Astrocyte (in vitro differentiated cells and primary cell): ENCODE data around the gene PUM2. TPM values are rescaled to one million over a fixed set of nuclear protein-coding genes. Genes with fewer than 3 reads are reported as not detected.
A peak's percentile ranks its signal among the peaks of the same experiment; 100 is the strongest.

Experiments used
- DNase-seq: peaks from one replicate; pipeline ENCODE4 v3.0.0-alpha.2; 2010; ENCODE audit warnings: low read depth
- FAIRE-seq: peaks from 2 replicates; lab custom pipeline; 2011; peaks lifted over from hg19 to GRCh38; lab: Jason Lieb, UNC
- H2AFZ ChIP-seq: 2 replicates; pipeline ENCODE4 v1.6.0; 2012; ENCODE audit warnings: low read depth, low read length, inconsistent platforms
- H3K27ac ChIP-seq: 2 replicates; pipeline ENCODE4 v1.5.1; 2011; ENCODE audit warnings: low read depth, low read length, inconsistent platforms
- H3K27me3 ChIP-seq: 2 replicates; pipeline ENCODE4 v1.6.0; 2011; ENCODE audit warnings: low read length, inconsistent platforms; ENCODE audit not compliant: insufficient read depth
- H3K36me3 ChIP-seq: 2 replicates; pipeline ENCODE4 v1.5.1; 2011; ENCODE audit warnings: low read length, inconsistent platforms; ENCODE audit not compliant: insufficient read depth
- H3K4me1 ChIP-seq: 2 replicates; pipeline ENCODE4 v1.5.1; 2011; ENCODE audit warnings: low read length, inconsistent platforms; ENCODE audit not compliant: insufficient read depth
- H3K4me2 ChIP-seq: 2 replicates; pipeline ENCODE4 v1.6.0; 2012; ENCODE audit warnings: low read length, inconsistent platforms
- H3K4me3 ChIP-seq: 2 replicates; pipeline ENCODE4 v1.5.1; 2011; ENCODE audit warnings: low read depth, mild to moderate bottlenecking, low read length, inconsistent platforms; ENCODE audit not compliant: insufficient read depth
- H3K79me2 ChIP-seq: 2 replicates; pipeline ENCODE4 v1.6.0; 2012; ENCODE audit warnings: mild to moderate bottlenecking, low read length, inconsistent platforms; ENCODE audit not compliant: insufficient read depth
- H3K9ac ChIP-seq: 2 replicates; pipeline ENCODE4 v1.6.0; 2012; ENCODE audit warnings: mild to moderate bottlenecking, low read length, inconsistent platforms
- H3K9me3 ChIP-seq: 2 replicates; pipeline ENCODE4 v1.5.1; 2012; ENCODE audit warnings: low read depth, mild to moderate bottlenecking, low read length, inconsistent platforms; ENCODE audit not compliant: insufficient read depth
- H4K20me1 ChIP-seq: 2 replicates; pipeline ENCODE4 v1.6.0; 2012; ENCODE audit warnings: low read length, inconsistent platforms; ENCODE audit not compliant: insufficient read depth
- H3K27ac Mint-ChIP-seq: one replicate; pipeline ENCODE4 v1.8.0; 2021; ENCODE audit warnings: mild to moderate bottlenecking, mixed read lengths; ENCODE audit not compliant: unreplicated experiment
- H3K27me3 Mint-ChIP-seq: one replicate; pipeline ENCODE4 v1.8.0; 2021; ENCODE audit warnings: low read depth, mixed read lengths; ENCODE audit not compliant: unreplicated experiment
- H3K36me3 Mint-ChIP-seq: one replicate; pipeline ENCODE4 v1.8.0; 2021; ENCODE audit warnings: low read depth, mixed read lengths; ENCODE audit not compliant: unreplicated experiment
- H3K4me1 Mint-ChIP-seq: one replicate; pipeline ENCODE4 v1.8.0; 2021; ENCODE audit warnings: low read depth, mixed read lengths; ENCODE audit not compliant: unreplicated experiment
- H3K4me3 Mint-ChIP-seq: one replicate; pipeline ENCODE4 v1.8.0; 2021; ENCODE audit warnings: mild to moderate bottlenecking, moderate library complexity, mixed read lengths; ENCODE audit not compliant: unreplicated experiment
- H3K9me3 Mint-ChIP-seq: one replicate; pipeline ENCODE4 v1.8.0; 2021; ENCODE audit warnings: mild to moderate bottlenecking, mixed read lengths; ENCODE audit not compliant: unreplicated experiment
- EZH2 ChIP-seq: IDR thresholded peaks from 2 replicates; pipeline ENCODE4 v1.6.1; 2012; ENCODE audit warnings: mild to moderate bottlenecking, low read length, inconsistent platforms; ENCODE audit not compliant: insufficient read depth
- total RNA-seq: library from RNA; stranded (reverse); gene quantifications from 2 replicates; pipeline ENCODE4 v1.2.1, GENCODE V29; 2021
- TF ChIP-seq, protein P1 (sequence below): IDR thresholded peaks from 2 replicates; pipeline ENCODE4 v1.5.1; 2011; ENCODE audit warnings: low read depth, mild to moderate bottlenecking, inconsistent platforms, low read length, moderate library complexity; ENCODE audit not compliant: insufficient read depth

PUM2 gene
- total RNA-seq, 1 donor from 2014 or later, result 69.4 TPM

DNA sequence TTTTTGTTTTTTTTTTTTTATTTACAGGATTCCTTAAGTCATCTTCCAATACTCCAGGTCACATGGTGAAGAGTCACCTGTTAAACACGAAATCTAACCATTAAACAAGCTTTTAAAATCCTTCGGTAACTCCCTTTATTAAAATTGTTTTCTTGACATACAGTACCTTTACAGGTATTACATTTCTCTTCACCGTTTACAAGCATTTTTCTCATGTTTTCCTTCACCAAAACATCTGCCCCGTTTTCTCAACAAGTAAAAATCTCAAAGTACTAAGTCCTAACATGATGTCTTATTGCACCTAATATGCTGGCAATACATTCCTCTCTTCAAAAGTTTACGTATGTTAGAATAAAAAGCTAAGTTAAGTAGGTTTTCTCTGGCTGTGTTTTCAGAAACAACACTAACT lies 1.1 kb downstream of the PUM2 start:
- Histone ChIP-seq H3K27me3 (no peaks in the 10 kb centered on the region), H3K4me2 (peak overlapping the region; percentile 86), H4K20me1 (peaks cover 55% of the 10 kb centered on the region), H3K9ac (peak overlapping the region; percentile 89), H3K79me2 (peaks cover 60% of the 10 kb centered on the region), H3K36me3 (no peaks in the 10 kb centered on the region), H3K4me1 (peaks cover 16% of the 10 kb centered on the region), H2AFZ (no peak overlapping the region), H3K4me3 (peak overlapping the region; percentile 92), H3K9me3 (no peaks in the 10 kb centered on the region), H3K27ac (peak overlapping the region; percentile 95)
- TF ChIP-seq, protein P1, sequence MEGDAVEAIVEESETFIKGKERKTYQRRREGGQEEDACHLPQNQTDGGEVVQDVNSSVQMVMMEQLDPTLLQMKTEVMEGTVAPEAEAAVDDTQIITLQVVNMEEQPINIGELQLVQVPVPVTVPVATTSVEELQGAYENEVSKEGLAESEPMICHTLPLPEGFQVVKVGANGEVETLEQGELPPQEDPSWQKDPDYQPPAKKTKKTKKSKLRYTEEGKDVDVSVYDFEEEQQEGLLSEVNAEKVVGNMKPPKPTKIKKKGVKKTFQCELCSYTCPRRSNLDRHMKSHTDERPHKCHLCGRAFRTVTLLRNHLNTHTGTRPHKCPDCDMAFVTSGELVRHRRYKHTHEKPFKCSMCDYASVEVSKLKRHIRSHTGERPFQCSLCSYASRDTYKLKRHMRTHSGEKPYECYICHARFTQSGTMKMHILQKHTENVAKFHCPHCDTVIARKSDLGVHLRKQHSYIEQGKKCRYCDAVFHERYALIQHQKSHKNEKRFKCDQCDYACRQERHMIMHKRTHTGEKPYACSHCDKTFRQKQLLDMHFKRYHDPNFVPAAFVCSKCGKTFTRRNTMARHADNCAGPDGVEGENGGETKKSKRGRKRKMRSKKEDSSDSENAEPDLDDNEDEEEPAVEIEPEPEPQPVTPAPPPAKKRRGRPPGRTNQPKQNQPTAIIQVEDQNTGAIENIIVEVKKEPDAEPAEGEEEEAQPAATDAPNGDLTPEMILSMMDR, result no peak
- TF ChIP-seq EZH2, result no peak
- FAIRE-seq (no peak), DNase-seq (no peak)
- Mint-ChIP-seq H3K27me3 (no peaks in the 10 kb centered on the region), H3K36me3 (peaks cover 5% of the 10 kb centered on the region), H3K4me1 (peaks cover 19% of the 10 kb centered on the region), H3K9me3 (no peaks in the 10 kb centered on the region), H3K4me3 (peak overlapping the region; percentile 98), H3K27ac (peak overlapping the region; percentile 73)

DNA sequence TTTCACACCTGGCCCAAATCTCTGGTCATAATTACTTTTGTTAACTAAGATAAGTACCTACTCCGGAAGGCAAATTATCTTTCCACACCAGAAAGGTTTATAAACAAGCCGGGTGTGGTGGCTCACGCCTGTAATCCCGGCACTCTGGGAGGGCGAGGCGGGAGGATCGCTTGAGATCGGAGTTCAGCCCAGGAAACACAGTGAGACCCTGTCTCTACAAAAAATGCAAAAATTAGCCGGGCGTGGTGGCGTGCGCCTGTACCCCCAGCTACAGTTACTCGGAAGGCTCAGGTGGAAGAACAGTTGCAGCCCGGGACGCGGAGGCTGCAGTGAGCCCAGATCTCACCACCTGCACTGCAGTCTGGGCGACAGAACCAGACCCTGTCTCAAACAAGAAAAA lies 2.1 kb downstream of the PUM2 start:
- H2AFZ ChIP-seq, result no peak overlapping the region
- no peaks in the 10 kb centered on the region for H3K36me3 ChIP-seq
- peak overlapping the region; percentile 92 for H3K4me3 ChIP-seq
- Mint-ChIP-seq H3K4me1 (peaks cover 19% of the 10 kb centered on the region), H3K27me3 (no peaks in the 10 kb centered on the region), H3K27ac (peak overlapping the region; percentile 87), H3K9me3 (no peaks in the 10 kb centered on the region), H3K36me3 (peaks cover 5% of the 10 kb centered on the region), H3K4me3 (peak overlapping the region; percentile 98)
- H3K27ac ChIP-seq, result no peak overlapping the region
- H3K9ac ChIP-seq, result peak overlapping the region; percentile 89
- H3K9me3 ChIP-seq, result no peaks in the 10 kb centered on the region
- peaks cover 69% of the 10 kb centered on the region for H3K79me2 ChIP-seq
- peaks cover 16% of the 10 kb centered on the region for H3K4me1 ChIP-seq
- no peaks in the 10 kb centered on the region for H3K27me3 ChIP-seq
- DNase-seq (no peak), FAIRE-seq (no peak)
- peak overlapping the region; percentile 86 for H3K4me2 ChIP-seq
- H4K20me1 ChIP-seq, result peaks cover 65% of the 10 kb centered on the region
- TF ChIP-seq EZH2, result no peak

DNA sequence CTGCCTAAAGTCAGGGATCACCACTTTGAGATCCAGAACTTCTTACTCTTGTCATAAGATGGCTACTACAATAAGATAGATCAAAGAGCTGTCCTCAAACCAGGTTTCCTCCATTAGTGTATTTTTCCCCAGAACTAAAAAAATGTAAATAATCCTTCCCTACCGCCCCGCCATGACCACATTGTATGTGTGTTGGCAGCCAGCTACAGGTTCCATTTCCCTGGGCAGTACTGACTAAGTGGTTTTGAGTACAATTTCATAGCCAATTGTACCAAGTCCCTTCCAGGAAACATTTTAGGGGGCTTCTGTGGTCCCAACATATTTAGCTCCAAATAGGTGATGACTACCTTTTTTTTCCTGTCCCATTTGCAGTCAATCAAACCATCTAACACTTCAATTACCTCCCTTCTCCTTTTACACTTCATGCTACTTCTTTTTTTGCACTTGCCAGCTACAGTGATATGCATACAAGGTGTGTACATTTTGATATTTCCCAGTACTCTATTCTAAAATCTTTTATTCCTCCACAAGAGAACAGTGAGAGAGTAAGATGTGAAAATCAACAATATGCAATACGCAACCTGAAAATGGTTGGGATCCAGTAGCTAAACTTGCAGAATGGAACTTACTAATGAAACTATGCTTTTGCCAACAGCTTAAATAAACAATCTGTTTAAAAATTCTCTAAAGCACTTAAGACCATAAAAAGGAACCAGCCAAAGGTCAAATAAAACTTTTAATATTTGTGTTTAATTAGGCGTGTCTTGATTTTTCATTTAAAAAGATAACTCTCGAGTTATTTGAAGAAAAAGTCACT lies 3.9 kb downstream of the PUM2 start:
- no peak for FAIRE-seq
- no peak overlapping the region for H3K27ac ChIP-seq
- H3K9me3 ChIP-seq, result no peaks in the 10 kb centered on the region
- peaks cover 16% of the 10 kb centered on the region for H3K4me1 ChIP-seq
- peak overlapping the region; percentile 2 for H3K4me2 ChIP-seq
- no peak overlapping the region for H3K27ac Mint-ChIP-seq
- TF ChIP-seq, protein P1, result no peak
- TF ChIP-seq EZH2, result no peak
- peaks cover 87% of the 10 kb centered on the region for H3K79me2 ChIP-seq
- H3K4me1 Mint-ChIP-seq, result peaks cover 22% of the 10 kb centered on the region
- DNase-seq, result peak; percentile 41
- peaks cover 82% of the 10 kb centered on the region for H4K20me1 ChIP-seq
- H3K4me3 ChIP-seq, result no peak overlapping the region
- no peaks in the 10 kb centered on the region for H3K27me3 ChIP-seq
- peak overlapping the region; percentile 46 for H3K4me3 Mint-ChIP-seq
- H3K36me3 ChIP-seq, result no peaks in the 10 kb centered on the region
- no peak overlapping the region for H3K9ac ChIP-seq
- peaks cover 5% of the 10 kb centered on the region for H3K36me3 Mint-ChIP-seq
- H2AFZ ChIP-seq, result no peak overlapping the region
- no peaks in the 10 kb centered on the region for H3K9me3 Mint-ChIP-seq
- no peaks in the 10 kb centered on the region for H3K27me3 Mint-ChIP-seq
